HepG2 (cell line): ENCODE measurements around the gene FGFR3. TPM values are rescaled to one million over a fixed set of nuclear protein-coding genes. Genes with fewer than 3 reads are reported as not detected.

Experiments
- AKAP8 ChIP-seq: sonication (generic); formaldehyde crosslinking; IDR thresholded peaks from 2 replicates; pipeline ENCODE4 v1.5.1; 2020; ENCODE audit warnings: mild to moderate bottlenecking, missing genetic modification reagents
- ELF3 ChIP-seq: IDR thresholded peaks from 2 replicates; pipeline ENCODE4 v1.6.1; 2016; ENCODE audit warnings: missing genetic modification reagents, missing compliant biosample characterization
- MAF1 ChIP-seq: sonication (generic); formaldehyde crosslinking; IDR thresholded peaks from 2 replicates; pipeline ENCODE4 v1.5.0; 2020; ENCODE audit warnings: missing genetic modification reagents, borderline replicate concordance
- MIER3 ChIP-seq: IDR thresholded peaks from 2 replicates; pipeline ENCODE4 v1.6.1; 2016; ENCODE audit warnings: missing compliant biosample characterization, borderline replicate concordance
- PHF5A ChIP-seq: IDR thresholded peaks from one replicate; pipeline ENCODE4 v1.6.1; 2018; ENCODE audit warnings: low read depth, missing genetic modification reagents; ENCODE audit not compliant: unreplicated experiment
- RARG ChIP-seq: sonication (generic); formaldehyde crosslinking; IDR thresholded peaks from 2 replicates; pipeline ENCODE4 v1.4.0; 2020; ENCODE audit warnings: low read depth, mild to moderate bottlenecking, missing genetic modification reagents
- TCF7L2 ChIP-seq: IDR thresholded peaks from 2 replicates; pipeline ENCODE4 v1.6.1; 2011; ENCODE audit warnings: mild to moderate bottlenecking, low read depth, low read length, moderate library complexity
- ZNF792 ChIP-seq: IDR thresholded peaks from 2 replicates; pipeline ENCODE4 v1.6.1; 2016
- ZSCAN25 ChIP-seq: sonication (generic); formaldehyde crosslinking; IDR thresholded peaks from 2 replicates; pipeline ENCODE4 v1.8.0; 2022; ENCODE audit warnings: mild to moderate bottlenecking, missing genetic modification reagents
- polyA plus RNA-seq, 8 experiments: library from polyadenylated mRNA; depleted of rRNA in 3 of 8; stranded (reverse) in 7 of 8; unstranded in 1 of 8; fragments of >200 nt; fragmentation: Illumina TruSeq in 4 of 8; extraction: Trizol in 4 of 8; gene quantifications; 2 replicates each; pipeline versions ENCODE4 v1.2.1 to v1.2.3, GENCODE V29; 2011 to 2016; ENCODE audit warnings: low read depth in 4 of 8, missing spikeins in 1 of 8, mixed read lengths in 1 of 8; ENCODE audit not compliant: insufficient read depth in 1 of 8
- total RNA-seq, 5 experiments: library from RNA; depleted of rRNA; stranded (reverse); fragments of >200 nt; fragmentation: Illumina TruSeq; extraction: Trizol; gene quantifications; 2 replicates each; pipeline ENCODE4 v1.2.3, GENCODE V29; 2016; ENCODE audit warnings: low read depth in 1 of 5
- TF ChIP-seq, protein P1 (sequence below): sonication (generic); formaldehyde crosslinking; IDR thresholded peaks from 2 replicates; pipeline ENCODE4 v1.5.1; 2020; ENCODE audit warnings: mild to moderate bottlenecking, moderate library complexity, missing genetic modification reagents
- TF ChIP-seq, protein P2 (sequence below): sonication (generic); formaldehyde crosslinking; IDR thresholded peaks from 2 replicates; pipeline ENCODE4 v1.4.0; 2020; ENCODE audit warnings: missing genetic modification reagents
- TF ChIP-seq, protein P3 (sequence below): sonication (generic); formaldehyde crosslinking; IDR thresholded peaks from 2 replicates; pipeline ENCODE4 v1.8.1; 2022; ENCODE audit warnings: mild to moderate bottlenecking, missing genetic modification reagents
- TF ChIP-seq, protein P4 (sequence below): sonication (generic); formaldehyde crosslinking; IDR thresholded peaks from 2 replicates; pipeline ENCODE4 v1.9.0; 2021; ENCODE audit warnings: missing genetic modification reagents, borderline replicate concordance
- TF ChIP-seq, protein P5 (sequence below): sonication (generic); formaldehyde crosslinking; IDR thresholded peaks from 2 replicates; pipeline ENCODE4 v1.4.0; 2020; ENCODE audit warnings: missing genetic modification reagents, borderline replicate concordance
- TF ChIP-seq, protein P6 (sequence below): IDR thresholded peaks from 2 replicates; pipeline ENCODE4 v1.6.1; 2016; ENCODE audit warnings: missing biosample characterization, missing genetic modification reagents, low read depth

The FGFR3 gene
- total and polyA plus RNA-seq, 2 of the 13 experiments (the other 11 are each of a cell fraction or from before 2014, with no cell fraction given) = 103 to 109 TPM

DNA sequence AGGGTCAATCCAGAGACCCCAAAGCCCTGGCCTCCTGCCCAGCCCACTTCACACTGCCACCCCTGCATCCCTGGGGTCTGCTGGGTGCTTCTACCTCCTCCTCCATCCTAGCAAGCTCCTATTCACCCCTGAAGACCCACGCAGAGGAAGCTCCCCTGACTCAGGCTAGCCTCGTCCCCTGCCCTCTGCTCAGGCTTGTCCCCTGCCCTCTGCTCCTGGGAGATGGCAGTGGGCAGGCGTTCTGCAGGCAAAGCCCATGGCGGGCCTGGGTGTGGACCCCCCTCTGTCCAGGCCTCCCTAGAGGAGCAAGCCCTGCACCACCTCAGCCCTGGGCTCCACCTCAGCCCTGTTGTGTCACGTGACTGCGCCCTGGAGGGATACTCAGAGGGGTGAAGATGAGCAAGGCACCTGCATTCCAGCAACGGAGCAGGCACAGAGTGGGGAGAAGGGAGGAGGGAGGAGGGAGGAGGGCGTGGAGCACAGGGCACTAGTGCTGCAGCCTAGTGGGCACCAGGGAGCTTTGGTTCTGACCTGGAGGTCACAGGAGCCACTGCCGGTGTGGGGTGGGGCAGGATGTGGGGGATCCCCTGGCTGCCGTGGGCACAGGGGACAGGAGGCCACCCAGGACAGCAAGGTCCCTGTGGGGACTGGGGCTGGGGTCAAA lies 27.6 kb upstream of the FGFR3 start (continued):
- TF ChIP-seq MIER3 (CRISPR knock-in tag) (no peak), TCF7L2 (no peak), ZNF792 (CRISPR knock-in tag) (no peak), AKAP8 (CRISPR knock-in tag) (peak; percentile 85; the same call in 1 of the 2 replicates), PHF5A (CRISPR knock-in tag) (no peak), RARG (CRISPR knock-in tag) (no peak), ZSCAN25 (CRISPR knock-in tag) (peak; percentile 39; the same call in 1 of the 2 replicates), ELF3 (no peak), MAF1 (CRISPR knock-in tag) (no peak)
- TF ChIP-seq, protein P1, sequence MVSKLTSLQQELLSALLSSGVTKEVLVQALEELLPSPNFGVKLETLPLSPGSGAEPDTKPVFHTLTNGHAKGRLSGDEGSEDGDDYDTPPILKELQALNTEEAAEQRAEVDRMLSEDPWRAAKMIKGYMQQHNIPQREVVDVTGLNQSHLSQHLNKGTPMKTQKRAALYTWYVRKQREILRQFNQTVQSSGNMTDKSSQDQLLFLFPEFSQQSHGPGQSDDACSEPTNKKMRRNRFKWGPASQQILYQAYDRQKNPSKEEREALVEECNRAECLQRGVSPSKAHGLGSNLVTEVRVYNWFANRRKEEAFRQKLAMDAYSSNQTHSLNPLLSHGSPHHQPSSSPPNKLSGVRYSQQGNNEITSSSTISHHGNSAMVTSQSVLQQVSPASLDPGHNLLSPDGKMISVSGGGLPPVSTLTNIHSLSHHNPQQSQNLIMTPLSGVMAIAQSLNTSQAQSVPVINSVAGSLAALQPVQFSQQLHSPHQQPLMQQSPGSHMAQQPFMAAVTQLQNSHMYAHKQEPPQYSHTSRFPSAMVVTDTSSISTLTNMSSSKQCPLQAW (CRISPR knock-in tag) = no peak
- TF ChIP-seq, protein P2, sequence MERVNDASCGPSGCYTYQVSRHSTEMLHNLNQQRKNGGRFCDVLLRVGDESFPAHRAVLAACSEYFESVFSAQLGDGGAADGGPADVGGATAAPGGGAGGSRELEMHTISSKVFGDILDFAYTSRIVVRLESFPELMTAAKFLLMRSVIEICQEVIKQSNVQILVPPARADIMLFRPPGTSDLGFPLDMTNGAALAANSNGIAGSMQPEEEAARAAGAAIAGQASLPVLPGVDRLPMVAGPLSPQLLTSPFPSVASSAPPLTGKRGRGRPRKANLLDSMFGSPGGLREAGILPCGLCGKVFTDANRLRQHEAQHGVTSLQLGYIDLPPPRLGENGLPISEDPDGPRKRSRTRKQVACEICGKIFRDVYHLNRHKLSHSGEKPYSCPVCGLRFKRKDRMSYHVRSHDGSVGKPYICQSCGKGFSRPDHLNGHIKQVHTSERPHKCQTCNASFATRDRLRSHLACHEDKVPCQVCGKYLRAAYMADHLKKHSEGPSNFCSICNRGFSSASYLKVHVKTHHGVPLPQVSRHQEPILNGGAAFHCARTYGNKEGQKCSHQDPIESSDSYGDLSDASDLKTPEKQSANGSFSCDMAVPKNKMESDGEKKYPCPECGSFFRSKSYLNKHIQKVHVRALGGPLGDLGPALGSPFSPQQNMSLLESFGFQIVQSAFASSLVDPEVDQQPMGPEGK (CRISPR knock-in tag) = peak; percentile 47
- TF ChIP-seq, protein P3, sequence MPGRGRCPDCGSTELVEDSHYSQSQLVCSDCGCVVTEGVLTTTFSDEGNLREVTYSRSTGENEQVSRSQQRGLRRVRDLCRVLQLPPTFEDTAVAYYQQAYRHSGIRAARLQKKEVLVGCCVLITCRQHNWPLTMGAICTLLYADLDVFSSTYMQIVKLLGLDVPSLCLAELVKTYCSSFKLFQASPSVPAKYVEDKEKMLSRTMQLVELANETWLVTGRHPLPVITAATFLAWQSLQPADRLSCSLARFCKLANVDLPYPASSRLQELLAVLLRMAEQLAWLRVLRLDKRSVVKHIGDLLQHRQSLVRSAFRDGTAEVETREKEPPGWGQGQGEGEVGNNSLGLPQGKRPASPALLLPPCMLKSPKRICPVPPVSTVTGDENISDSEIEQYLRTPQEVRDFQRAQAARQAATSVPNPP = no peak
- TF ChIP-seq, protein P4, sequence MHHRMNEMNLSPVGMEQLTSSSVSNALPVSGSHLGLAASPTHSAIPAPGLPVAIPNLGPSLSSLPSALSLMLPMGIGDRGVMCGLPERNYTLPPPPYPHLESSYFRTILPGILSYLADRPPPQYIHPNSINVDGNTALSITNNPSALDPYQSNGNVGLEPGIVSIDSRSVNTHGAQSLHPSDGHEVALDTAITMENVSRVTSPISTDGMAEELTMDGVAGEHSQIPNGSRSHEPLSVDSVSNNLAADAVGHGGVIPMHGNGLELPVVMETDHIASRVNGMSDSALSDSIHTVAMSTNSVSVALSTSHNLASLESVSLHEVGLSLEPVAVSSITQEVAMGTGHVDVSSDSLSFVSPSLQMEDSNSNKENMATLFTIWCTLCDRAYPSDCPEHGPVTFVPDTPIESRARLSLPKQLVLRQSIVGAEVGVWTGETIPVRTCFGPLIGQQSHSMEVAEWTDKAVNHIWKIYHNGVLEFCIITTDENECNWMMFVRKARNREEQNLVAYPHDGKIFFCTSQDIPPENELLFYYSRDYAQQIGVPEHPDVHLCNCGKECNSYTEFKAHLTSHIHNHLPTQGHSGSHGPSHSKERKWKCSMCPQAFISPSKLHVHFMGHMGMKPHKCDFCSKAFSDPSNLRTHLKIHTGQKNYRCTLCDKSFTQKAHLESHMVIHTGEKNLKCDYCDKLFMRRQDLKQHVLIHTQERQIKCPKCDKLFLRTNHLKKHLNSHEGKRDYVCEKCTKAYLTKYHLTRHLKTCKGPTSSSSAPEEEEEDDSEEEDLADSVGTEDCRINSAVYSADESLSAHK = no peak
- TF ChIP-seq, protein P5, sequence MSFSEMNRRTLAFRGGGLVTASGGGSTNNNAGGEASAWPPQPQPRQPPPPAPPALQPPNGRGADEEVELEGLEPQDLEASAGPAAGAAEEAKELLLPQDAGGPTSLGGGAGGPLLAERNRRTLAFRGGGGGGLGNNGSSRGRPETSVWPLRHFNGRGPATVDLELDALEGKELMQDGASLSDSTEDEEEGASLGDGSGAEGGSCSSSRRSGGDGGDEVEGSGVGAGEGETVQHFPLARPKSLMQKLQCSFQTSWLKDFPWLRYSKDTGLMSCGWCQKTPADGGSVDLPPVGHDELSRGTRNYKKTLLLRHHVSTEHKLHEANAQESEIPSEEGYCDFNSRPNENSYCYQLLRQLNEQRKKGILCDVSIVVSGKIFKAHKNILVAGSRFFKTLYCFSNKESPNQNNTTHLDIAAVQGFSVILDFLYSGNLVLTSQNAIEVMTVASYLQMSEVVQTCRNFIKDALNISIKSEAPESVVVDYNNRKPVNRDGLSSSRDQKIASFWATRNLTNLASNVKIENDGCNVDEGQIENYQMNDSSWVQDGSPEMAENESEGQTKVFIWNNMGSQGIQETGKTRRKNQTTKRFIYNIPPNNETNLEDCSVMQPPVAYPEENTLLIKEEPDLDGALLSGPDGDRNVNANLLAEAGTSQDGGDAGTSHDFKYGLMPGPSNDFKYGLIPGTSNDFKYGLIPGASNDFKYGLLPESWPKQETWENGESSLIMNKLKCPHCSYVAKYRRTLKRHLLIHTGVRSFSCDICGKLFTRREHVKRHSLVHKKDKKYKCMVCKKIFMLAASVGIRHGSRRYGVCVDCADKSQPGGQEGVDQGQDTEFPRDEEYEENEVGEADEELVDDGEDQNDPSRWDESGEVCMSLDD (CRISPR knock-in tag) = no peak
- TF ChIP-seq, protein P6, sequence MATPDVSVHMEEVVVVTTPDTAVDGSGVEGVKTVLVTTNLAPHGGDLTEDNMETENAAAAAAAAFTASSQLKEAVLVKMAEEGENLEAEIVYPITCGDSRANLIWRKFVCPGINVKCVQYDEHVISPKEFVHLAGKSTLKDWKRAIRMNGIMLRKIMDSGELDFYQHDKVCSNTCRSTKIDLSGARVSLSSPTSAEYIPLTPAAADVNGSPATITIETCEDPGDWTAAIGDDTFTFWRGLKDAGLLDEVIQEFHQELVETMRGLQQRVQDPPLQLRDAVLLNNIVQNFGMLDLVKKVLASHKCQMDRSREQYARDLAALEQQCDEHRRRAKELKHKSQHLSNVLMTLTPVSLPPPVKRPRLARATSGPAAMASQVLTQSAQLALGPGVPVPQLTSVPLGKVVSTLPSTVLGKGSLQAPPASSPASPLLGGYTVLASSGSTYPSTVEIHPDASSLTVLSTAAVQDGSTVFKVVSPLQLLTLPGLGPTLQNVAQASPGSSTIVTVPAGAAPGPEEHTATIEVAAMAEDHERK (CRISPR knock-in tag) = no peak
